Testis (tissue), 3 donors: ENCODE data around the gene PGC. TPM values are rescaled to one million over a fixed set of nuclear protein-coding genes. Genes with fewer than 3 reads are reported as not detected.

ENCODE experiments used
- DNase-seq: peaks from one replicate; pipeline ENCODE4 v3.0.0-alpha.2; 2019
- H3K27ac ChIP-seq, 2 donors: fragments of 200-600 bp; sonication (generic); one replicate each; pipeline ENCODE4 v1.5.1; 2019
- H3K27me3 ChIP-seq: fragments of 200-600 bp; sonication (generic); one replicate; pipeline ENCODE4 v1.5.1; 2019
- H3K36me3 ChIP-seq: fragments of 200-600 bp; sonication (generic); one replicate; pipeline ENCODE4 v1.5.1; 2017; ENCODE audit warnings: low read depth; ENCODE audit errors: missing control alignments
- H3K4me1 ChIP-seq: fragments of 200-600 bp; sonication (generic); one replicate; pipeline ENCODE4 v1.5.1; 2019
- H3K4me3 ChIP-seq, 2 donors: fragments of 200-600 bp; sonication (generic); one replicate each; pipeline ENCODE4 v1.5.1; 2017 to 2019
- H3K9me3 ChIP-seq: fragments of 200-600 bp; sonication (generic); one replicate; pipeline ENCODE4 v1.5.1; 2017
- CTCF ChIP-seq, 3 experiments: fragments of 450-650 bp in 2 of 3; fragments of 200-600 bp in 1 of 3; sonication (generic) in 1 of 3; IDR thresholded peaks; one replicate each; pipeline ENCODE4 v1.5.1; 2016 to 2019; ENCODE audit warnings: antibody characterized with exemption in 3 of 3, mild to moderate bottlenecking in 2 of 3, moderate library complexity in 1 of 3
- POLR2A ChIP-seq: fragments of 450-650 bp; IDR thresholded peaks from one replicate; pipeline ENCODE4 v1.6.1; 2017; ENCODE audit warnings: antibody characterized with exemption, mild to moderate bottlenecking, moderate library complexity
- WGBS, 2 donors: methylation state at CpG; one replicate each; pipeline ENCODE4 v1.1.5; 2018; 5-methylcytosine and 5-hydroxymethylcytosine counted together
- intact Hi-C: fragments of 100-400 bp; cut with DNase I; formaldehyde crosslinking; loops from one replicate; pipeline ENCODE4 v1.15.1; 2023; ENCODE audit warnings: low total_unique reads
- polyA plus RNA-seq: library from polyadenylated mRNA; stranded (reverse); fragments of 350-450 nt; fragmentation: Illumina TruSeq; extraction: RNeasy Lipid Tissue Mini Kit (QIAGEN cat#74804); gene quantifications from one replicate; pipeline ENCODE4 v1.2.3, GENCODE V29; 2014; ENCODE audit warnings: low read depth, low replicate concordance; ENCODE audit not compliant: insufficient read depth
- total RNA-seq, 2 donors: library from RNA; depleted of rRNA; stranded (reverse); fragments of >200 nt; gene quantifications; one replicate each; pipeline ENCODE4 v1.2.3, GENCODE V29; 2016

PGC gene
- total and polyA plus RNA-seq, 3 donors from 2014 or later = 0.42 to 1.3 TPM; not detected in 1

- DNase-seq = no peak
- Histone ChIP-seq H3K9me3 (no peaks in the 10 kb centered on the region), H3K27ac (no peak overlapping the region), H3K27me3 (no peaks in the 10 kb centered on the region), H3K4me1 (peaks cover 12% of the 10 kb centered on the region), H3K36me3 (no peaks in the 10 kb centered on the region), H3K4me3 (no peak overlapping the region)
- intact Hi-C loops = no loop called here
- TF ChIP-seq CTCF (IDR thresholded peaks at IDR 0.05) (no peak), POLR2A (no peak)
Observed at GRCh38 chr6:41732149-41732548, 15.0 kb downstream of the PGC start.

- no peak for DNase-seq
- Histone ChIP-seq H3K27me3 (no peaks in the 10 kb centered on the region), H3K4me1 (peaks cover 12% of the 10 kb centered on the region), H3K9me3 (no peaks in the 10 kb centered on the region), H3K4me3 (no peak overlapping the region), H3K27ac (no peak overlapping the region), H3K36me3 (no peaks in the 10 kb centered on the region)
- TF ChIP-seq CTCF (IDR thresholded peaks at IDR 0.05) (no peak), POLR2A (no peak)
- intact Hi-C loops = no loop called here
- WGBS, 2 donors = 90 to 94% methylated on average over 7 of the region's 7 CpGs
Observed at GRCh38 chr6:41731561-41732086, 15.6 kb downstream of the PGC start.

GRCh38 chr6:41730531-41731436 lies 16.4 kb downstream of the PGC start:
- H3K4me1 ChIP-seq = peaks cover 10% of the 10 kb centered on the region
- H3K27me3 ChIP-seq = no peaks in the 10 kb centered on the region
- no peaks in the 10 kb centered on the region for H3K9me3 ChIP-seq
- WGBS, 2 donors = 77 to 82% methylated on average over 8 to 9 of the region's 9 CpGs
- DNase-seq = no peak
- TF ChIP-seq CTCF (IDR thresholded peaks at IDR 0.05) = no peak
- no peak for TF ChIP-seq POLR2A
- no peaks in the 10 kb centered on the region for H3K36me3 ChIP-seq
- no peak overlapping the region for H3K4me3 ChIP-seq
- H3K27ac ChIP-seq = no peak overlapping the region
- intact Hi-C loops = no loop called here

GRCh38 chr6:41729624-41730023 lies 17.6 kb downstream of the PGC start:
- intact Hi-C loops = no loop called here
- TF ChIP-seq POLR2A (no peak), CTCF (IDR thresholded peaks at IDR 0.05) (no peak)

More at GRCh38 chr6:41729624-41730023, 17.6 kb downstream of the PGC start:
- Histone ChIP-seq H3K27me3 (no peaks in the 10 kb centered on the region), H3K9me3 (no peaks in the 10 kb centered on the region), H3K4me3 (no peak overlapping the region), H3K27ac (no peak overlapping the region), H3K4me1 (peaks cover 15% of the 10 kb centered on the region), H3K36me3 (no peaks in the 10 kb centered on the region)
- WGBS, 2 donors = 92 to 95% methylated on average over 7 of the region's 7 CpGs
- no peak for DNase-seq
